Stomach (tissue), 4 donors: ENCODE results near the gene ANXA2.

Experiments
- POLR2AphosphoS5 ChIP-seq, 3 donors: sonication (generic); formaldehyde crosslinking; IDR thresholded peaks; one replicate each; pipeline ENCODE4 v1.6.1; 2016; ENCODE audit warnings: antibody characterized with exemption in 3 of 3
- TF ChIP-seq, protein P1 (sequence below), 7 experiments: fragments of 450-650 bp in 4 of 7; fragments of 200-600 bp in 3 of 7; sonication (generic) in 3 of 7; IDR thresholded peaks; one replicate each; pipeline ENCODE4 v1.5.1; 2016 to 2019; ENCODE audit warnings: antibody characterized with exemption in 7 of 7, control low read depth in 2 of 7, mild to moderate bottlenecking in 1 of 7

DNA sequence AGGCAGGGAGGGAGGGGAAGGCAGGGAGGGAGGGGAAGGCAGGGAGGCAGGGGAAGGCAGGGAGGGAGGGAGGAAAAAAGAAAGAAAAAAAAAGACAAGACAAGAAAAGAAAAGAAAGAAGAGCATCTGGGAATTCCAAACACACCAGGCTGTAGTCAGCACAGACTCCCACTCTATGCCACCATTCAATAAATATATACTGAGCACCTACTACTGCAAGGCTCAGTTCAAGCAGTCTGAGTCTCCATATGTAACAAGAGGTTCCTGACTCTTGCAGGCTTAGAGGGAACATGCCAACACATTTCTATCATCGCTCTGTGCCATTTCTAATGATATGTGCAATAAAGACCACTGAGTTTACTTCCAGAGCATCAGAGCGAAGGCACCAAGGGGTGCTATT is 47.7 kb downstream of the ANXA2 start:
- TF ChIP-seq POLR2AphosphoS5 (IDR thresholded peaks at IDR 0.05): no peak
- TF ChIP-seq, protein P1, sequence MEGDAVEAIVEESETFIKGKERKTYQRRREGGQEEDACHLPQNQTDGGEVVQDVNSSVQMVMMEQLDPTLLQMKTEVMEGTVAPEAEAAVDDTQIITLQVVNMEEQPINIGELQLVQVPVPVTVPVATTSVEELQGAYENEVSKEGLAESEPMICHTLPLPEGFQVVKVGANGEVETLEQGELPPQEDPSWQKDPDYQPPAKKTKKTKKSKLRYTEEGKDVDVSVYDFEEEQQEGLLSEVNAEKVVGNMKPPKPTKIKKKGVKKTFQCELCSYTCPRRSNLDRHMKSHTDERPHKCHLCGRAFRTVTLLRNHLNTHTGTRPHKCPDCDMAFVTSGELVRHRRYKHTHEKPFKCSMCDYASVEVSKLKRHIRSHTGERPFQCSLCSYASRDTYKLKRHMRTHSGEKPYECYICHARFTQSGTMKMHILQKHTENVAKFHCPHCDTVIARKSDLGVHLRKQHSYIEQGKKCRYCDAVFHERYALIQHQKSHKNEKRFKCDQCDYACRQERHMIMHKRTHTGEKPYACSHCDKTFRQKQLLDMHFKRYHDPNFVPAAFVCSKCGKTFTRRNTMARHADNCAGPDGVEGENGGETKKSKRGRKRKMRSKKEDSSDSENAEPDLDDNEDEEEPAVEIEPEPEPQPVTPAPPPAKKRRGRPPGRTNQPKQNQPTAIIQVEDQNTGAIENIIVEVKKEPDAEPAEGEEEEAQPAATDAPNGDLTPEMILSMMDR (IDR thresholded peaks at IDR 0.05): no peak
